ENCODE results near the gene LIPT1.
"Not testable (repeated sequence)": the region's sequence is repeated elsewhere in the genome, so short reads cannot be mapped to it uniquely, and the experiment has no call there.

LIPT1 gene

DNA sequence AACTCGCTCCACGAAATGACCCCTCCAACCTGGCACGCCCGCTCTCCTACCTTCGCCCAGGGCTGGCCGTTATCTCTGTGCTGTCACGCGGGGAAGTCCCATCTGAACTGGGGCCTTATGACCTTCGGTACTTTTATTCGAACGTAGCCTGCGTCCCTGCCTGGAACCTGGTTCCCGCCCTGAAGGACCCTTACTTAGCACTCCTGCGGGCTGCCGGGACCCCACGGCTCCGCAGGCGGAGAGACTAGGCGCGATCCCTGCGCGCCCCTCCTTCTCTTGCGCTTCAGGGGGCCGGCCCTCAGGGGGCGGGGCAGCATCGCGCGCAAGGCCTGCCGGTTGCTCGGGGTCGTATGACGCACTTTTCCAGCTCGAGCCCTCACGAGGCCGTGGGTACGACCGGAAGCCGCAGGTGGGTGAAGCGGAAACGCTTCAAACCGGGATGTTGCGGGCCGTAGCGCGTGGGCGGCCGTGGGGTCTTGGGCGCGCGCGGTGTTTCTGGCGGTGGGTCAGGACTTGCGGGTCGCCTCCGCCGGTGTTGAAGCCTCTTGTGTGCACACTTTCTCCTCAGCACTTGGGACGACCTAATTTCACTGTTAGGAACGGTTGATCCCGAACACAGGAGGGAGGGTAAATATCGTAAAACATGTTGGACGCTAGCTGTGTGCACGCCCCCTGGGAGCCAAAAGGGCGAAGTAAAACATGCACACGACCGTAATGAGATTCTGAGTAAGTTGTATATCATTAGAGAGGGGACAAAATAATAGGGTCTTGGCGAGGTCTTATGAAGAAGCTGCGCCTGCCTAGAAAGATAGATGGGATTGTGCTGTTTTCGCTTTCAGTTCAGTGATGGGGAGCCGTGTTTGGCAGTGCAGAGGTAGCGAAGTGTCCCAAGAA lies at the start of gene LIPT1, which contains the start of gene TSGA10:
Gene LIPT1, plus strand, starts transcription at position 325 of the 894 bp plus-strand sequence. CDS start 6,991 bp downstream, outside the sequence.
Gene TSGA10, minus strand, starts transcription at position 300 of the 894 bp plus-strand sequence. CDS start 45,503 bp downstream, outside the sequence.
- DNase-seq (ENCODE audit: low read depth) = peak; percentile 89
- TF ChIP-seq, protein P1, sequence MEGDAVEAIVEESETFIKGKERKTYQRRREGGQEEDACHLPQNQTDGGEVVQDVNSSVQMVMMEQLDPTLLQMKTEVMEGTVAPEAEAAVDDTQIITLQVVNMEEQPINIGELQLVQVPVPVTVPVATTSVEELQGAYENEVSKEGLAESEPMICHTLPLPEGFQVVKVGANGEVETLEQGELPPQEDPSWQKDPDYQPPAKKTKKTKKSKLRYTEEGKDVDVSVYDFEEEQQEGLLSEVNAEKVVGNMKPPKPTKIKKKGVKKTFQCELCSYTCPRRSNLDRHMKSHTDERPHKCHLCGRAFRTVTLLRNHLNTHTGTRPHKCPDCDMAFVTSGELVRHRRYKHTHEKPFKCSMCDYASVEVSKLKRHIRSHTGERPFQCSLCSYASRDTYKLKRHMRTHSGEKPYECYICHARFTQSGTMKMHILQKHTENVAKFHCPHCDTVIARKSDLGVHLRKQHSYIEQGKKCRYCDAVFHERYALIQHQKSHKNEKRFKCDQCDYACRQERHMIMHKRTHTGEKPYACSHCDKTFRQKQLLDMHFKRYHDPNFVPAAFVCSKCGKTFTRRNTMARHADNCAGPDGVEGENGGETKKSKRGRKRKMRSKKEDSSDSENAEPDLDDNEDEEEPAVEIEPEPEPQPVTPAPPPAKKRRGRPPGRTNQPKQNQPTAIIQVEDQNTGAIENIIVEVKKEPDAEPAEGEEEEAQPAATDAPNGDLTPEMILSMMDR (IDR thresholded peaks at IDR 0.05; ENCODE audit: low read length, missing control alignments) = peak; percentile 13

DNA sequence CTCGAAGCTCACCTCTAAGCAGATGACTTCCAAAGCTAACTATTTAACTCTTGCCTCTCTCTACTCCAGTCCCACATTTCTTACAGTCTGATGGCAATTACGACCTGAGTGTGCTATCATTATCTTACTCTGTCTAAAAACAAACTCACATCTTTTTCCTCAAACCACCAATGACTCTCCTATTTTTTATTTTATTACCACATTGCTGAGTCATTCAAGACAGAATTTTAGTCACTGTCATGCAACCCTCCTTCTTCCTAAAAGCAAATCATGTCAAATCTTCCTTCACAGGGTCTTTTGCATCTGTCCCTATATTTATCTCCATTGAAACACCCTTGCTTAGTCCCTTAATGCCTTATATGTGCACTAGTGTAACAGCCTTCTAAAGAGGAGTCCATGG lies 47.9 kb upstream of the LIPT1 start:
- no peak overlapping the region for H3K4me3 ChIP-seq (replicated peaks; ENCODE audit: low read depth, low read length)
- no peak for DNase-seq (ENCODE audit: low read depth)
- TF ChIP-seq, protein P1 (IDR thresholded peaks at IDR 0.05; ENCODE audit: low read length, missing control alignments) = no peak

More for the DNA sequence above, at the start of gene LIPT1, which contains the start of gene TSGA10:
- peak within 1 kb of the TSS; percentile 64 for H3K4me3 ChIP-seq (replicated peaks; ENCODE audit: low read depth, low read length)

DNA sequence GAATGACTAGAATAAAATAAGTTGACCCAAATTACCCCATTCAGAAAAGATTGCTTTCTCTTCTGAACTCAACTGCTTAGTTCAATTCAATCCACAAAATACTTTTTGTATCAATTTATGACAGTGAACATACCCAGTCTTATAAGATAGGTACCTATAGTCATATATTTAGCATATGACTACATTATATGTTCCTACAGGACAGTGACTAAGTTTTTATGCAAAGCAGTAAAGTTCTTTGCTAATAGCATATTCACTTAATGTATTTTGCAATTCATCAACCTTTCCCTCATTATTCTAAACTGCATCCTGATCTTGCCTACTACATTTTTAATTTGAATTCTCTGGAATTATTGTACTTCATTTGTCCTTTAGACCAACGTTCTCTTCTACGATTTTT lies 43.5 kb upstream of the LIPT1 start:
- no peak for DNase-seq (ENCODE audit: low read depth)
- TF ChIP-seq, protein P1 (IDR thresholded peaks at IDR 0.05; ENCODE audit: low read length, missing control alignments) = no peak
- no peak overlapping the region for H3K4me3 ChIP-seq (replicated peaks; ENCODE audit: low read depth, low read length)

DNA sequence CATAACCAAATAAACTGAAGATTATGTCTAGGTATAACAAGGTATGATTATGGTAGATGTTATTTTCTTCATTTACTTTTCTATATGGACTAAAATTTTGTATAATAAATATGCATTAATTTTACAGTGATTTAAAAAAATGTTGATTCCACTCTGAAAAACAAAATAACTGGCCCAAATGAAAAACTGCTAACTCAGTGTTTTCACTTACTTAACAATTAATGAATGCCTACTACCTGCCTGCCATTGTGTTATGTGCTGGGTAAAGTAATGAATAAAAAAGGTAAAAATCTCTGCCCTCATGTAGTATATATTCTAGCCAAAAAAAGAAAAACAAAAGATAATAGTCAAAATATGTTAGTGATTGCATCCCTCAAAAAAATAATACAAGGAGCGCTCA lies 42.8 kb upstream of the LIPT1 start:
- no peak overlapping the region for H3K4me3 ChIP-seq (replicated peaks; ENCODE audit: low read depth, low read length)
- TF ChIP-seq, protein P1 (IDR thresholded peaks at IDR 0.05; ENCODE audit: low read length, missing control alignments) = no peak
- DNase-seq (ENCODE audit: low read depth) = no peak

DNA sequence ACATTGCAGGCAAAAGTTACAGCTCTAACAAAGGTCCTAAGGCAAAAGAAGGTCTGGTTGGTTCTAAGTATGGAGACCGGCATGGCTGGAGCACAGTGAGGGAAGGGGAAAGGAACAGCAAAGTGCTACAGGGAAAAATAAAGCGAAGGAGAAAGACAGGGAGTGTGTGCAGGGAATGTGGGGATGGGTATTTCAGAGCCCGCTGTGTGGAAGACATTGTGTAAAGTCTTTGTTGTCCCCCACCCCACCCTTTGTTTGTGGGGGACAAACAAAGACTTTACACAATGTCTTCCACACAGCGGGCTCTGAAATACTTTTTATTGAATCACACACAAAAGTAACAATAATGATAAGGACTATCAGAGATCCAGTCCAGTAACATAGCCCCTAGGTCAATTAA lies 42.1 kb upstream of the LIPT1 start:
- no peak for DNase-seq (ENCODE audit: low read depth)
- TF ChIP-seq, protein P1 (IDR thresholded peaks at IDR 0.05; ENCODE audit: low read length, missing control alignments) = no peak
- no peak overlapping the region for H3K4me3 ChIP-seq (replicated peaks; ENCODE audit: low read depth, low read length)

- DNase-seq (ENCODE audit: low read depth) = no peak
- H3K4me3 ChIP-seq (replicated peaks; ENCODE audit: low read depth, low read length) = no peak overlapping the region
- TF ChIP-seq, protein P1 (IDR thresholded peaks at IDR 0.05; ENCODE audit: low read length, missing control alignments) = no peak
Measured at GRCh38 chr2:99127981-99128380, 26.8 kb upstream of the LIPT1 start.

DNA sequence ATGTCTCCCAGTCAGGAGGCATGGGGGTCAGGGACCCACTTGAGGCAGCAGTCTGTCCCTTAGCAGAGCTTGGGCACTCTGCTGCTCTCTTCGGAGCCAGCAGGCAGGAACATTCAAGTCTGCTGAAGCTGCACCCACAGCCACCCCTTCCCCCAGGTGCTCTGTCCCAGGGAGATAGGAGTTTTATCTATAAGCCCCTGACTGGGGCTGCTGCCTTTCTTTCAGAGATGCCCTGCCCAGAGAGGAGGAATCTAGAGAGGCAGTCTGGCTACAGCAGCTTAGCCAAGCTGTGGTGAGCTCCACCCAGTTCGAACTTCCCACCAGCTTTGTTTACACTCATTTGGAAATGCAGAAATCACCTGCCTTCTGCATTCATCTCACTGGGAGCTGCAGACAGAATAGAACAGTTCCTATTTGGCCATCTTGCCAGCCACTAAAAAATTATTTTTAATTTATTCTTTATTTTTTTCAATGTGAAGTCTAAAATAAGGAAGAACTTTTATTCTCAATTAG lies 19.7 kb upstream of the LIPT1 start:
- not testable (repeated sequence) for DNase-seq (ENCODE audit: low read depth); H3K4me3 ChIP-seq (replicated peaks; ENCODE audit: low read depth, low read length)
